GM12891 (cell line): Measurements from ENCODE around the gene C1orf198.

Experiments used
- POLR2A ChIP-seq: IDR thresholded peaks from 2 replicates; pipeline ENCODE4 v1.6.1; 2011; ENCODE audit warnings: low read depth, low read length, control low read depth
- POLR2AphosphoS5 ChIP-seq: IDR thresholded peaks from 2 replicates; pipeline ENCODE4 v1.6.1; 2011; ENCODE audit warnings: low read depth, low read length, control low read depth
- POU2F2 ChIP-seq: IDR thresholded peaks from 2 replicates; pipeline ENCODE4 v1.6.1; 2011; ENCODE audit warnings: low read depth, mild to moderate bottlenecking, control low read depth, low read length, moderate library complexity
- TAF1 ChIP-seq: IDR thresholded peaks from 2 replicates; pipeline ENCODE4 v1.6.1; 2011; ENCODE audit warnings: low read depth, low read length, control low read depth

DNA sequence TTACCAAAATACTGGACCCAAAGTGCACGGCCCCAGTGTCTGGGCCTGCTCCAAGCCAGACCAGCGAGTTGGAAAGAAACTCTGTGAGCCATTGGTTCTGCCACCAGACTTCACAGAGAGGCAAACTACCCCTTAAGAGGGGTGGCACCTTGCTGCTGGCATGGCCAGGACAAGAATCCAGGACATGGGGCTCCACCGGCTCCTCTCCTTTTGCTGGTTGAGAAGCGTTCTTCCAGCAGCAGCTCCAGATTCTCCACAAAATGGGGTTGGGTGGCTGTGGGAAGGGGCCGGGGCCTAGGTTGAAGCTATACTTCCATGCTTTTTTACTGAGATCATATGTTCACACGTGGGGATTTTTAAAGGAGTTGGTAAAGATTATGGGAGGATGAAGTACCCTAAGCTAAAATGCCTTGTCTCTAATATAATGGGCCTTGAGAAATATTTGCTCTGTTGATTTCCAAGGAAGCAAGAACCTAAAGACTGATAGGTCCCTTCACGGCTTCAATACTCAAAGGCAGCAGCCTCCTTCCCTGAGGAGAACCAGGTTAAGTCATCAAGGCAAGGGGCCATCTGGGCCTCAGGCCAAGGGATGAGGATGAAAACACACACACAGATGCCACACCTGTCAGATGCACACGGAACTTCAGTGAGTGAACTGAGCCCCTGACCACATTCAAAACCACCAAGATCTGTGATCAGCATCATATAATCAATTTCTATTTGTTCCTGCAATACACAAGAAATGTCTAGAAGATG, 3.1 kb downstream of the C1orf198 start:
- no peak for TF ChIP-seq POLR2A
- no peak for TF ChIP-seq POLR2AphosphoS5
- no peak for TF ChIP-seq POU2F2
- TF ChIP-seq TAF1 = no peak
